Activated T-cell treated with anti-CD3 and anti-CD28 coated beads, Interleukin-2, amount 50 U/mL, for 1 hour (primary cell): ENCODE results near the gene MRPL48.
"Not testable (repeated sequence)": the region's sequence is repeated elsewhere in the genome, so short reads cannot be mapped to it uniquely, and the experiment has no call there.

Experiments used
- DNase-seq: peaks from one replicate; pipeline ENCODE4 v3.0.0-alpha.2; 2020

Gene MRPL48

DNA sequence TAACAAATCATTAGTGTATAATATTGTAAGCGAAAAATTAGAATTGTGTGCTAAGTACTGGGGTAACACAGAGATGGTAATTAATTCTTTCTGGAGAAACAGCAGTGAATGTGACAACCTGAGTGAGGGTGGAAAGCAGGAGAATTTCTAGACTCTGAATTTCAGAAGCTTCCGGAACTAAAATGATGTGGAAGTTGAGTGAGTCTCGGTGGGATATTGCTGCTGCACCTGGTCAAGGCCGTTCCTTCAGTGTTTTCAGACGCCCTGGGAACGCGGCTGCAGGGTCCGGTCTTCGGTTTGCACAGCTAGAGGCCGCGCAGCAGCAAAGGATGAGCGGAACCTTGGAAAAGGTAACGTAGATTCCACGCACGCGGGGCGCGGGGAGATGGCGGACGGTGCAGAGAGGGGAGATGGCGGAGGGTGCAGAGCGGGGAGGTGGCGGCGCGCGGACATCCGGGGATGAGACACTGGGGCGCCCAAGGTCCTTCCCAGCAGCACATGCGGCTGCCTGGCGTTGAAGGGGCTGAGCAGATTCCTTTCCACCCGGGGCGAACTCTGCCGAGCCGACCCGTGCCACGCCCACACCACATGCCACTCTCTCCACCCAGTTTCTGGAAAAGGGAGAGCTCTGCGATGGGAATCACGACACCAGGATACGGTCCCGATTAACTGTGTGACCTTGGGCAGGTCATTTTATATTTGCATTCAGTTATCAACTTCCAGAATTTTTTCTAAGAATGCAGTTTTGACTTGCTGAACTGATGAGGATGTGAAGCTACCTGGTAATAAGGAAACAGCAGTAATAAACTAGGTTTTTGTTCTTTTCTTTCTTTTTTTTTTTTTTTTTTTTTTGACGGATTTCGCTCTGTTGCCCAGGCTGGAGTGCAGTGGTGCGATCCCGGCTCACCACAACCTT lies at the start of gene MRPL48:
Gene MRPL48 (plus strand): TSS at position 232 of the 916 bp plus-strand sequence. CDS start 98 bp downstream, at position 330.
- DNase-seq = peak; percentile 88

DNA sequence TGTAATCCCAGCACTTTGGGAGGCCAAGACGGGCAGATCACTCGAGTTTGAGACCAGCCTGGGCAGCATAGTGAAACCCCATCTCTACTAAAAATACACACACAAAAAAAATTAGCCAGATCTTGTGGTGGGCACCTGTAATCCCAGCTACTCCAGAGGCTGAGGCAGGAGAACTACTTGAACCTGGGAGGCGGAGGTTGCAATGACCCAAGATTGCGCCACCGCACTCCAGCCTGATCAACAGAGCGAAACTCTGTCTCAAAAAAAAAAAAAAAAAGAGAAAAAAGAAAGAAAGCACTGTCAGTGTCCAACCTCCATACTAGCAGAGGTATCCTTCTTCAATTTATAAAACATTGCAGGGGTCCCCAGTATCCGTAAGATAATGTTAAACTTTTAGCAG lies 44.6 kb upstream of the MRPL48 start:
- no peak for DNase-seq

- no peak for DNase-seq
Measured at GRCh38 chr11:73746701-73747100, 41.0 kb upstream of the MRPL48 start.

DNA sequence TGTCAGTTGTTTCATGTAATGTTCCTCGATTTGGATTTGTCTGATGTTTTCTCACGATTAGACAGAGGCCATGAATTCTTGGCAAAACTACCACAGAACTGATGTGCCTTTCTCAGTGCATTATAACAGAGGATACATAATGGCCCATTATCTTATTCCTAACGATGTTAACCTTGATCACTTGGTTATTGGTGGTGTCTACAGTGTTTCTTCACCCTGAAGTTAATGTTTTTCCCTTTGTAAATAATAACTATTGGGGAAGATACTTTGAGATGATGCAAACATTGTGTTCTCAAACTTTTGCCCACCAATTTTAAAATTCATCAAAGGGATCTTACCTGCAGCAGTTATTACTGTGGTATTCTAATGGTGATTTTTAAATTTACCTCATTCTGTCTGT lies 39.9 kb upstream of the MRPL48 start:
- DNase-seq = no peak

DNA sequence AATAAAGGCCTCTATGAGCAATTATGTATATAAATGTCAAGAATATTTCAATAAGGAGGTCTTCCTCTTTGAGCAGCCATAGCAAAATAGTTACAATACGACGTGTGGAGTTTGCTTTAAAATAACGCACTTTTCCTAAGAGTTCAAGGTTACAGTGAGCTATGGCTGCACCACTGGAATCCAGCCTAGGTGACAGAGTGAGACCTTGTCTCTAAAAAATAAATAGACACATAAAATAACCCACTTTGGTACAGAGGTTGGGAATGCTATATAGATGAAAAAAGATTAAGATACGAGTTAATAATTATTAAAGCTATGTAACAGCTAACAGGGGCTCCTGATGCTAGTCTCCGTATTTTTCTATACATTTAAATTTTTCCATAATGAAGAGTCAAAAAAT lies 39.4 kb upstream of the MRPL48 start:
- no peak for DNase-seq

DNA sequence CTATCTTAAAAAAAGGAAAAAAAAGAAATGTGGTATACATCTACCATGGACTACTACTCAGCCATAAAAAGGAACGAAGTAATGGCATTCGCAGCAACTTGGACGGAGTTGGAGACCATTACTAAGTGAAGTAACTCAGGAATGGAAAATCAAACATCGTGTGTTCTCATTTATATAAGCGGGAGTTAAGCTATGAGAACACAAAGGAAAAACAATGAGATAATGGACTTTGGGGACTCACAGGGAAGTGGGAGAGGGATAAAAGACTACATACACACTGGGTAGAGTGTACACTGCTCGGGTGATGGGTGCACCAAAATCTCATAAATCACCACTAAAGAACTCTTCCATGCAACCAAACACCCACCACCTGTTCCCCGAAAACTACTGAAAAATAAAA lies 38.6 kb upstream of the MRPL48 start:
- DNase-seq = no peak

- DNase-seq = no peak
Measured at GRCh38 chr11:73750228-73750627, 37.4 kb upstream of the MRPL48 start.

DNA sequence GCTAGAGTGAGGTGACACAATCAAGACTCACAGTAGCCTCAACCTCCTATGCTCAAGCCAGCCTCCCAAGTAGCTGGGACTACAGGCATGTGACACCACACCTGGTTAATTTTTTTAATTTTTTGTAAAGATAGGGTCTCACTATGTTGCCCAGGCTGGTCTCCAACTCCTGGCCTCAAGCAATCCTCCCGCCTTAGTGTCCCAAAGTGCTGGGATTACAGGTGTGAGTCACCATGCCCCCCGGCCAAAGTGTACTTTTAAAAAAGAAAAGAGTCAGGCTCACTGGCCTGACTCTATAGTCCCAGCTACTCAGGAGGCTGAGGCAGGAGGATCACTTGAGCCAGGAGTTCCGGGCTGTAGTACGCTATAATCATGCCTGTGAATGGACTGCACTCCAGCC lies 36.8 kb upstream of the MRPL48 start:
- DNase-seq = not testable (repeated sequence)

GRCh38 chr11:73752216-73752867 lies 35.3 kb upstream of the MRPL48 start:
- no peak for DNase-seq

- DNase-seq = no peak
Measured at GRCh38 chr11:73752903-73753302, 34.8 kb upstream of the MRPL48 start.

DNA sequence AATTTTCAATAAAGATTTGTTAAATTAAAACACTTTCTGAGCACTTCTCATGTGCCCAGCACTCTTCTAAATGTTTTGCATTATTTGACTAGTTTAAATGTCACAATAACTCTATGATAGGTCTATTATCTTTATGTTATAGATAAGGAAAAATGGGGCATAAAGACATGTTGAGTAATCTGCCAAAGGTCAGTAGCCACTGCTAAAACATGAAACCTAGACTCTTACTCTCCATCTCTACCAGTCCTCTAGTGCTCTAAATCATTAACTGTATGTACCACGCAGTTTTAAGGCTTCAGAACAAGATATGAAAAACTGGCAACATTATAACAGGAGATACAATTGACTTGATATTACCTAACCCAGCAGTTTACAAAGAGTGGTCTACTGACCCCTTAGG lies 33.7 kb upstream of the MRPL48 start:
- DNase-seq = no peak

DNA sequence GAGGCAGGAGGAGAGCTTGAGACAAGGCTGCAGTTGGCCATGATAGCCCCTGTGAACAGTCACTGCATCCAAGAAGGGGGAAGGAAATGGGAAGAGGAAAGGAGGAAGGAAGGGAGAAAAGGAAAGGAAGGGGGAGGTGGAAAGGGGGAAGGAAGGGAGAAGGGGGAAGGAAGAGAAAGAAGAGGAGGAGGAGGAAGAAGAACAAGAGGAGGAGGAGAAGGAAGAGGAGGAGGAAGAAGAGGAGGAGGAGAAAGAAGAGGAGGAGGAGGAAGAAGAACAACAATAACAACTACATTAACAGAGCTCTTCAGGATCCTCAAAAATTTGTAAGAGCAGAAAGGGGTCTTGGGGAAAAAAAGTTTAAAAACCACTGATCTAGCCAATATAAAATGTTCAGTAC lies 32.0 kb upstream of the MRPL48 start:
- DNase-seq = no peak

GRCh38 chr11:73757598-73757997 lies 30.1 kb upstream of the MRPL48 start:
- DNase-seq = no peak

DNA sequence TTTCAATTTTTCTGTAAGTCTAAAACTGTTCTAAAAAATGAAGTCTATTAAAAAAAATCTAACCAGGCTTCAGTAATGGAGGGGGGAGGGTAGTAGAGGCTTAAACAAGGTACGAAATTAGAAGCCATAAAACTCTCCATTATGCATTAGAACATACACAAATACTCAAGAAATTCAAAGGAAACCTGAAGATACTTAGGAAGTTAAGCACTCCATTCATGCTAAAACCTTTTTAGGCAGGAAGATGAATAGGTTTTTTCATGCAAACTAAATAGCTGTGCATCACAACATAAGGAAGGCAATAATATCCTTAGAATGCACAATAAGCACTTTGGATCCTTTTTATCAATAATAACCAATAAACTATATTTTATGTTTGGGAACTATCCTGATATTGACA lies 29.2 kb upstream of the MRPL48 start:
- no peak for DNase-seq

DNA sequence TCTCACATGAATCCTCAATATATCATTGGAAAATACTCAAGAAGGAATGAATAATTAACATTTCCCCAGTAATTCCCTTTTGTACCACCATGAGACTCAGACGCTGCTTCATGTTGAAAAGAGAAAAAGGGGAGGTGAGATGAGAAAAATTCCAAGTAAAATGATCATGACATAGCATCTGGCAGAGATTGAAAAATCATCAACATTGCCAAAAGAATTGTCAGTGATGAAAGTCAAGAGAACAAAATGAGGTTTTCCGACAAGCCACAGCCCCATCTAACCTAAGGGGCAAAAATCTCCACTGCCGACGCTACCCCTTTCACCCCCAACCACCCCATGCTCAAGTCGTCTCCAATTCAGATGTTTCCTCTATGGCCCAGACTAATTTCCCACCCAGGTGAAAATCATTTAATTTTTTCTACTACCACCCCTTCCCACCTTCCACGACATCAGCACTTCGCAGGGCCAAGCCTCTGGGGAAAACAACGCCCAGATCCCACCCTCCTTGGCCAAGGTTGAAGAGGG lies 28.0 kb upstream of the MRPL48 start:
- no peak for DNase-seq

GRCh38 chr11:73760135-73760678 lies 27.5 kb upstream of the MRPL48 start:
- peak; percentile 23 for DNase-seq

GRCh38 chr11:73760679-73761402 lies 26.8 kb upstream of the MRPL48 start, which contains the start of gene RAB6A:
Gene RAB6A, minus strand, starts transcription at chr11:73761074. Its CDS starts 439 bp downstream, at chr11:73760635.
- DNase-seq = peak; percentile 99

- DNase-seq = no peak
Measured at GRCh38 chr11:73761403-73761945, 26.2 kb upstream of the MRPL48 start.

DNA sequence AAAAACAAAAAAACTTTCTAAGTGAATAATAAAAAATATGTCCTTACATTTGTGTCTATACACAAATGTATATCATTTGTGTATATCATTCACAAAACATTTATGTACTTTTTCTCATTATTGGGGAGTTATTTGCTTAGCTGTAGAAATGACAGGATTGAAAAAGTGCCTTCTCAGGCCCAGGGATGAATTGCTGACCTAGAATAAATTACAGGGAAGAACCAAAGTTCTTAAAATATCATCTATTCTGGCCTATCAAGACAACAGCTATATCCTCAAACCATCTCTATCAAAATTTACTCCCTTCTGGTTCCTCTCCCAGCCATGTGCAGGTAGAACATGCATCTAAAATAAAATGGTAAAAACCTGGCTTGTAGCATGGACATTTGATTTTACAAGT lies 24.9 kb upstream of the MRPL48 start:
- no peak for DNase-seq

- DNase-seq = no peak
Measured at GRCh38 chr11:73766763-73767162, 20.9 kb upstream of the MRPL48 start.

DNA sequence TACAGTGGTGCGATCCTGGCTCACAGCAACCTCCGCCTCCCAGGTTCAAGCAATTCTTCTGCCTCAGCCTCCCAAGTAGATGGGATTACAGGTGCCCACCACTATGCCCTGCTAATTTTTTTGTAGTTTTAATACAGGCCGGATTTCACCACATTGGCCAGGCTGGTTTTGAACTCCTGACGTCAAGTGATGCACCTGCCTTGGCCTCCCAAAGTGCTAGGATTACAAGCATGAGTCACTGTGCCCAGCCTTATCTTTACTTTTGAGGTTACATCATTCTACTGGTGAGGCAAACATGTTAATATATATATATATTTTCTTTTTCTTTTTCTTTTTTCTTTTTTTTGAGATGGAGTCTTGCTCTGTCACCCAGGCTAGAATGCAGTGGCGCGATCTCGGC lies 16.9 kb upstream of the MRPL48 start:
- not testable (repeated sequence) for DNase-seq

GRCh38 chr11:73779084-73779902 lies 8.4 kb upstream of the MRPL48 start:
- peak; percentile 97 for DNase-seq
